ENCODE measurements around the gene CRACDL. TPM values are rescaled to one million over a fixed set of nuclear protein-coding genes. Genes with fewer than 3 reads are reported as not detected.
A peak's percentile ranks its signal among the peaks of the same experiment; 100 is the strongest.

The CRACDL gene
- total and polyA plus RNA-seq, 2 donors (not counting 1 experiment from before 2014, with no cell fraction given) = 0.25 TPM; not detected in 1

DNA sequence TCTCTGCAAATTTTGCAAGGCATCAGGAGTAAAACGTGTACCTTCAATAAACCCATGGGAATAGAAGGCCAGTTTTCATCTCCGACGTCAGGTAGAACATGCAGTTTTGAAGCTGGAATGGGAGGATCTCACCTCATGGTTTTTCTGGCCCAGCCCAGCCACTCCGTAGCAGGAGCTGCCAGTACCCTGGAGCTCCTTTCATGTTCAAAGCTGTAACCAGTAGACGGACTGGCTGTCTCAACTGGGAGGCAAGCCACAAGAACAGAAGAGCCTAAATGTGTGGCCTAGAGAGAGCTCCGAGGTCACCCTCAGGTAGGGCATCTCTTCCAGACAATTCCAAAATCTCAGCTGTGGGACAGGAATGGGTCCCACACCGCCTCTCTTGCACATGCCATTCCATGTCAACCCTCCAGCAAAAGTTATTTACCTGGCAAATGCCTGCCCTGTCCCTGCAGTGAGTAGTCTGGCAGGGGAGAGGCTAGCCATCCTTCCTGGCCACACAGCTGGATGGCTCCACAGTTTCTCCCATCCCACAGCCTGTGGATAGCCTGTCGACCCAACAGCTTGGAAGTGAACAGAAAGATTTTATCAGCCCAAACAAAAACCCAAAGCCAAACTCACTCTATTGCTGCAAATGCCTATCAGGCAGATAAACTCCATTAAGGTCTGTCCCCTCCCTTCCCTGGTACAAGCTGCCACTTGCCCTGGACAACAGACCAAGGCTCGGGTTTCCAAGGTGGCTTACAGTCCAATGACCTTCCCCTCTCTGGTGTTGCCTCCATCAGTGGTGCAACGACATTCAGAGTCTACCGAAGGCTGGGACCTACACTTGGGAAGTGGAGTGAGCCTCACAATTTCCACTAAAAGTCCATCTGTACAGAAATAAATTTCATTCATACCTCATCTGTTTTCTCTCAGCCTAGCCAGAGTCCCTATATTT lies 27.8 kb downstream of the CRACDL start:
- H3K9me3 Mint-ChIP-seq (ENCODE audit: insufficient read depth) = no peaks in the 10 kb centered on the region
- H2AFZ ChIP-seq (ENCODE audit: insufficient read depth, low read depth, low read length, poor library complexity, severe bottlenecking) = peak overlapping the region; percentile 60
- 83% methylated on average over 10 of the region's 11 CpGs for WGBS (ENCODE audit: insufficient coverage)
- H3K4me1 ChIP-seq (ENCODE audit: control insufficient read depth in 2 of 2, insufficient read depth in 2 of 2, low read length in 2 of 2) = peaks cover 8 to 12% of the 10 kb centered on the region in 2 donors
- no peaks in the 10 kb centered on the region for H3K9me3 ChIP-seq (ENCODE audit: control extremely low read depth in 1 of 3, control insufficient read depth in 2 of 3, insufficient read depth in 1 of 3, low read length in 2 of 3)
- ChIA-PET POLR2A (no interaction called here), CTCF (no interaction called here)
- H3K9ac ChIP-seq (ENCODE audit: low read length) = no peak overlapping the region
- H3K4me1 Mint-ChIP-seq = peaks cover 15% of the 10 kb centered on the region
- ATAC-seq (ENCODE audit: low read depth) = no peak
- no peaks in the 10 kb centered on the region for H3K79me2 ChIP-seq (ENCODE audit: control insufficient read depth, insufficient read depth, low read length)
- no peak overlapping the region for H3K4me3 ChIP-seq (ENCODE audit: control extremely low read depth in 1 of 5, extremely low read depth in 1 of 5, insufficient read depth in 1 of 5, low read depth in 2 of 5, low read length in 4 of 5)
- H3K4me2 ChIP-seq (replicated peaks; ENCODE audit: low read depth, low read length, poor library complexity, severe bottlenecking) = no peak overlapping the region
- no peak overlapping the region for H3K27ac Mint-ChIP-seq
- H3K27ac ChIP-seq (ENCODE audit: low read length in 2 of 2) = no peak overlapping the region
- DNase-seq = no peak
- H4K20me1 ChIP-seq (ENCODE audit: control insufficient read depth, insufficient read depth, low read length, poor library complexity, severe bottlenecking) = no peaks in the 10 kb centered on the region
- H3K4me3 Mint-ChIP-seq = no peak overlapping the region
- peaks cover 19% of the 10 kb centered on the region for H3K27me3 Mint-ChIP-seq
- no peaks in the 10 kb centered on the region for H3K36me3 ChIP-seq (replicated peaks in 1 of 2; ENCODE audit: control extremely low read depth in 1 of 2, control insufficient read depth in 1 of 2, extremely low read depth in 1 of 2, insufficient read depth in 2 of 2, low read length in 1 of 2)
- TF ChIP-seq, protein P1, sequence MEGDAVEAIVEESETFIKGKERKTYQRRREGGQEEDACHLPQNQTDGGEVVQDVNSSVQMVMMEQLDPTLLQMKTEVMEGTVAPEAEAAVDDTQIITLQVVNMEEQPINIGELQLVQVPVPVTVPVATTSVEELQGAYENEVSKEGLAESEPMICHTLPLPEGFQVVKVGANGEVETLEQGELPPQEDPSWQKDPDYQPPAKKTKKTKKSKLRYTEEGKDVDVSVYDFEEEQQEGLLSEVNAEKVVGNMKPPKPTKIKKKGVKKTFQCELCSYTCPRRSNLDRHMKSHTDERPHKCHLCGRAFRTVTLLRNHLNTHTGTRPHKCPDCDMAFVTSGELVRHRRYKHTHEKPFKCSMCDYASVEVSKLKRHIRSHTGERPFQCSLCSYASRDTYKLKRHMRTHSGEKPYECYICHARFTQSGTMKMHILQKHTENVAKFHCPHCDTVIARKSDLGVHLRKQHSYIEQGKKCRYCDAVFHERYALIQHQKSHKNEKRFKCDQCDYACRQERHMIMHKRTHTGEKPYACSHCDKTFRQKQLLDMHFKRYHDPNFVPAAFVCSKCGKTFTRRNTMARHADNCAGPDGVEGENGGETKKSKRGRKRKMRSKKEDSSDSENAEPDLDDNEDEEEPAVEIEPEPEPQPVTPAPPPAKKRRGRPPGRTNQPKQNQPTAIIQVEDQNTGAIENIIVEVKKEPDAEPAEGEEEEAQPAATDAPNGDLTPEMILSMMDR (IDR thresholded peaks at IDR 0.05) = no peak
- TF ChIP-seq EZH2 (IDR thresholded peaks at IDR 0.05; ENCODE audit: borderline replicate concordance, insufficient read depth, low read depth, low read length, poor library complexity, severe bottlenecking) = no peak
- H3K27me3 ChIP-seq (replicated peaks in 1 of 4; ENCODE audit: control extremely low read depth in 1 of 4, control insufficient read depth in 3 of 4, insufficient read depth in 4 of 4, low read length in 3 of 4) = peaks cover 0 to 8% (median 0%) of the 10 kb centered on the region in 4 experiments
- intact Hi-C loops (cut with micrococcal nuclease) = no loop called here

DNA sequence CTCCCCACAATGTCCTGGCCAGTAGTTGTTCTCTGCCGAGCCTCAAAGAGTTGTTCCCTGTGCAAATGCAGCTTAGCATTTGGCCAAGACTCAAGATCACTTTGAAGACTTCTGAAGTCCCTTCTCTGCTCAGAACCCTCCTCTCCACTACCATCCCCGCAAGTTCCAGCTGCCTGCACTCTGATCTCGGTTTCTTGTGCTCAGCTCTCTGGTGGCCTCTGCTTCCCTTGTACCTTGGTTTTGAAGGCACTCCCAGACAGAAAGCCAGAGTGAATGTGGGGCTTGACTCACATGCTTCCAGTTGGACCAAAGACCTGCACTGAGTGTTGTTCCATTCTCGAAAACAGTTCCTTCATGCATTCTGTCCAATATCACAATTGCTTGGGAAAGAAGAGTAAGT lies 28.6 kb downstream of the CRACDL start:
- H3K4me3 Mint-ChIP-seq = no peak overlapping the region
- H3K27ac Mint-ChIP-seq = no peak overlapping the region
- H3K27me3 Mint-ChIP-seq = peaks cover 13% of the 10 kb centered on the region
- no peak for DNase-seq
- Histone ChIP-seq H3K9ac (ENCODE audit: low read length) (no peak overlapping the region), H3K4me1 (ENCODE audit: control insufficient read depth in 2 of 2, insufficient read depth in 2 of 2, low read length in 2 of 2) (peaks cover 8 to 12% of the 10 kb centered on the region in 2 donors), H3K4me3 (ENCODE audit: control extremely low read depth in 1 of 5, extremely low read depth in 1 of 5, insufficient read depth in 1 of 5, low read depth in 2 of 5, low read length in 4 of 5) (no peak overlapping the region), H3K9me3 (ENCODE audit: control extremely low read depth in 1 of 3, control insufficient read depth in 2 of 3, insufficient read depth in 1 of 3, low read length in 2 of 3) (no peaks in the 10 kb centered on the region), H3K27me3 (replicated peaks in 1 of 4; ENCODE audit: control extremely low read depth in 1 of 4, control insufficient read depth in 3 of 4, insufficient read depth in 4 of 4, low read length in 3 of 4) (peaks cover 0 to 8% (median 0%) of the 10 kb centered on the region in 4 experiments), H3K36me3 (replicated peaks in 1 of 2; ENCODE audit: control extremely low read depth in 1 of 2, control insufficient read depth in 1 of 2, extremely low read depth in 1 of 2, insufficient read depth in 2 of 2, low read length in 1 of 2) (no peaks in the 10 kb centered on the region), H2AFZ (ENCODE audit: insufficient read depth, low read depth, low read length, poor library complexity, severe bottlenecking) (no peak overlapping the region), H3K4me2 (replicated peaks; ENCODE audit: low read depth, low read length, poor library complexity, severe bottlenecking) (no peak overlapping the region), H4K20me1 (ENCODE audit: control insufficient read depth, insufficient read depth, low read length, poor library complexity, severe bottlenecking) (no peaks in the 10 kb centered on the region), H3K79me2 (ENCODE audit: control insufficient read depth, insufficient read depth, low read length) (no peaks in the 10 kb centered on the region), H3K27ac (ENCODE audit: low read length in 2 of 2) (no peak overlapping the region)
- WGBS (ENCODE audit: insufficient coverage) = 92% methylated on average over 3 of the region's 4 CpGs
- TF ChIP-seq, protein P1 (IDR thresholded peaks at IDR 0.05) = no peak
- no peak for TF ChIP-seq EZH2 (IDR thresholded peaks at IDR 0.05; ENCODE audit: borderline replicate concordance, insufficient read depth, low read depth, low read length, poor library complexity, severe bottlenecking)
- ChIA-PET CTCF (interaction anchor here (0.6 kb wide), 1 partner anchor 495 kb away, joined by 3 read pairs; no protein-coding TSS in a partner anchor), POLR2A (no interaction called here)
- H3K9me3 Mint-ChIP-seq (ENCODE audit: insufficient read depth) = no peaks in the 10 kb centered on the region
- peaks cover 15% of the 10 kb centered on the region for H3K4me1 Mint-ChIP-seq
- intact Hi-C loops (cut with micrococcal nuclease) = no loop called here
- no peak for ATAC-seq (ENCODE audit: low read depth)

All from B cell (primary cell).